K562 (cell line): ENCODE results near the gene PCDHA7.
"Not testable (repeated sequence)": the region's sequence is repeated elsewhere in the genome, so short reads cannot be mapped to it uniquely, and the experiment has no call there.

ENCODE experiments used
- CBX2 ChIP-seq: fragments of 200-600 bp; sonication (generic); IDR thresholded peaks from one replicate; pipeline ENCODE4 v1.6.1; 2012; ENCODE audit warnings: mild to moderate bottlenecking, low read length, inconsistent platforms; ENCODE audit not compliant: insufficient read depth, poor library complexity, severe bottlenecking
- CTCF ChIP-seq, 3 experiments: IDR thresholded peaks in 2 of 3; conservative IDR thresholded peaks in 1 of 3; 2 replicates each; pipeline ENCODE4 v1.5.1; 2011 to 2012; ENCODE audit warnings: low read length in 3 of 3, mild to moderate bottlenecking in 3 of 3, control low read depth in 2 of 3, improper control_type of control experiment in 1 of 3, inconsistent platforms in 1 of 3, low read depth in 1 of 3, mixed read lengths in 1 of 3, moderate library complexity in 1 of 3; ENCODE audit not compliant: insufficient read depth in 2 of 3
- MYNN ChIP-seq, 2 experiments: sonication (generic); formaldehyde crosslinking in 1 of 2; IDR thresholded peaks; 2 replicates each; pipeline versions ENCODE4 v1.5.0 to v1.6.1; 2016 to 2020; ENCODE audit warnings: antibody characterized with exemption in 1 of 2, missing genetic modification reagents in 1 of 2
- RAD21 ChIP-seq, 2 experiments: fragments of 250-450 bp in 1 of 2; fragments of 450-650 bp in 1 of 2; sonication (Bioruptor Pico) in 1 of 2; formaldehyde crosslinking in 1 of 2; IDR thresholded peaks in 1 of 2; conservative IDR thresholded peaks in 1 of 2; 2 replicates each; pipeline versions ENCODE4 v1.4.0 to v1.8.0; 2020 to 2022; ENCODE audit warnings: mild to moderate bottlenecking in 2 of 2, moderate library complexity in 1 of 2
- TCF7 ChIP-seq: sonication (generic); IDR thresholded peaks from 2 replicates; pipeline ENCODE4 v1.6.1; 2016; ENCODE audit warnings: antibody characterized with exemption, borderline replicate concordance
- ZFP36 ChIP-seq: fragments of 150-350 bp; IDR thresholded peaks from 2 replicates; pipeline ENCODE4 v1.6.1; 2018; ENCODE audit warnings: low read length, low read depth; ENCODE audit not compliant: partially characterized antibody
- ZKSCAN8 ChIP-seq: fragments of 200-800 bp; sonication (Bioruptor generic); IDR thresholded peaks from 2 replicates; pipeline ENCODE4 v1.6.1; 2016; ENCODE audit warnings: missing genetic modification characterization, missing compliant biosample characterization

GRCh38 chr5:140849831-140850634, 16.0 kb downstream of the PCDHA7 start:
- TF ChIP-seq CTCF (IDR thresholded peaks at IDR 0.05 in 2 of 3, conservative IDR thresholded peaks at IDR 0.05 in 1 of 3; ENCODE audit: insufficient read depth in 2 of 3, low read depth in 1 of 3, low read length in 3 of 3); ZFP36; CBX2; TCF7; ZKSCAN8 (CRISPR knock-in tag); MYNN (IDR thresholded peaks at IDR 0.05); MYNN (CRISPR knock-in tag; IDR thresholded peaks at IDR 0.05); RAD21 (CRISPR knock-in tag; conservative IDR thresholded peaks at IDR 0.05 in 1 of 2, IDR thresholded peaks at IDR 0.05 in 1 of 2): not testable (repeated sequence)
